HepG2 (cell line): ENCODE measurements around the gene TTC5. TPM values are rescaled to one million over a fixed set of nuclear protein-coding genes. Genes with fewer than 3 reads are reported as not detected.

Experiments
- ATM ChIP-seq: fragments of 450-650 bp; IDR thresholded peaks from 2 replicates; pipeline ENCODE4 v1.7.1; 2017; ENCODE audit warnings: mild to moderate bottlenecking, borderline replicate concordance
- CHD2 ChIP-seq: IDR thresholded peaks from 2 replicates; pipeline ENCODE4 v1.6.1; 2011; ENCODE audit warnings: low read depth, low read length, improper control_type of control experiment
- HOXA7 ChIP-seq: sonication (generic); formaldehyde crosslinking; IDR thresholded peaks from 2 replicates; pipeline ENCODE4 v1.8.1; 2022; ENCODE audit warnings: mild to moderate bottlenecking, missing genetic modification reagents, moderate library complexity
- KDM5B ChIP-seq: sonication (generic); formaldehyde crosslinking; IDR thresholded peaks from 2 replicates; pipeline ENCODE4 v1.4.0; 2020; ENCODE audit warnings: missing genetic modification reagents, mild to moderate bottlenecking, borderline replicate concordance
- MED8 ChIP-seq: sonication (generic); formaldehyde crosslinking; IDR thresholded peaks from 2 replicates; pipeline ENCODE4 v1.8.1; 2023; ENCODE audit warnings: mild to moderate bottlenecking, missing genetic modification reagents; ENCODE audit not compliant: insufficient replicate concordance
- MXI1 ChIP-seq: IDR thresholded peaks from 3 replicates; pipeline ENCODE4 v1.6.1; 2012; ENCODE audit warnings: low read depth, low read length, inconsistent platforms, borderline replicate concordance
- PCBP2 ChIP-seq: fragments of 200-400 bp; formaldehyde crosslinking; optimal IDR thresholded peaks from 2 replicates; pipeline ENCODE3; 2018; ENCODE audit warnings: low read length, low read depth; ENCODE audit not compliant: poor library complexity, severe bottlenecking
- RARA ChIP-seq: IDR thresholded peaks from 2 replicates; pipeline ENCODE4 v1.6.1; 2016; ENCODE audit warnings: missing genetic modification reagents, missing compliant biosample characterization
- RFX3 ChIP-seq: IDR thresholded peaks from 2 replicates; pipeline ENCODE4 v1.6.1; 2016; ENCODE audit warnings: missing biosample characterization, missing genetic modification reagents
- RORA ChIP-seq: sonication (generic); formaldehyde crosslinking; IDR thresholded peaks from 2 replicates; pipeline ENCODE4 v1.5.0; 2020; ENCODE audit warnings: mild to moderate bottlenecking, missing genetic modification reagents, moderate library complexity
- SNAI1 ChIP-seq: sonication (generic); formaldehyde crosslinking; IDR thresholded peaks from 2 replicates; pipeline ENCODE4 v1.5.0; 2020; ENCODE audit warnings: mild to moderate bottlenecking, missing genetic modification reagents, borderline replicate concordance
- STAG1 ChIP-seq: sonication (generic); formaldehyde crosslinking; IDR thresholded peaks from 2 replicates; pipeline ENCODE4 v1.4.0; 2020; ENCODE audit warnings: missing genetic modification reagents
- TBX2 ChIP-seq: sonication (generic); formaldehyde crosslinking; IDR thresholded peaks from 2 replicates; pipeline ENCODE4 v1.5.0; 2020; ENCODE audit warnings: missing genetic modification reagents, mild to moderate bottlenecking, borderline replicate concordance
- TP53 ChIP-seq: sonication (generic); formaldehyde crosslinking; conservative IDR thresholded peaks from 2 replicates; pipeline ENCODE4 v1.4.0; 2020; ENCODE audit warnings: missing genetic modification reagents
- XBP1 ChIP-seq: sonication (generic); formaldehyde crosslinking; IDR thresholded peaks from 2 replicates; pipeline ENCODE4 v1.5.0; 2020; ENCODE audit warnings: missing genetic modification reagents
- ZNF335 ChIP-seq: sonication (generic); formaldehyde crosslinking; IDR thresholded peaks from 2 replicates; pipeline ENCODE4 v1.4.0; 2020; ENCODE audit warnings: missing genetic modification reagents
- ZNF33B ChIP-seq: sonication (generic); formaldehyde crosslinking; IDR thresholded peaks from 2 replicates; pipeline ENCODE4 v1.5.1; 2020; ENCODE audit warnings: mild to moderate bottlenecking, missing genetic modification reagents
- ZNF777 ChIP-seq: sonication (generic); formaldehyde crosslinking; IDR thresholded peaks from 2 replicates; pipeline ENCODE4 v1.4.0; 2020; ENCODE audit warnings: missing genetic modification reagents
- ZSCAN9 ChIP-seq: IDR thresholded peaks from 2 replicates; pipeline ENCODE4 v1.6.1; 2016; ENCODE audit warnings: borderline replicate concordance
- polyA plus RNA-seq, 8 experiments: library from polyadenylated mRNA; depleted of rRNA in 3 of 8; stranded (reverse) in 7 of 8; unstranded in 1 of 8; fragments of >200 nt; fragmentation: Illumina TruSeq in 4 of 8; extraction: Trizol in 4 of 8; gene quantifications; 2 replicates each; pipeline versions ENCODE4 v1.2.1 to v1.2.3, GENCODE V29; 2011 to 2016; ENCODE audit warnings: low read depth in 4 of 8, missing spikeins in 1 of 8, mixed read lengths in 1 of 8; ENCODE audit not compliant: insufficient read depth in 1 of 8
- total RNA-seq, 5 experiments: library from RNA; depleted of rRNA; stranded (reverse); fragments of >200 nt; fragmentation: Illumina TruSeq; extraction: Trizol; gene quantifications; 2 replicates each; pipeline ENCODE4 v1.2.3, GENCODE V29; 2016; ENCODE audit warnings: low read depth in 1 of 5
- TF ChIP-seq, protein P1 (sequence below): sonication (generic); formaldehyde crosslinking; IDR thresholded peaks from 2 replicates; pipeline ENCODE4 v1.5.1; 2020; ENCODE audit warnings: mild to moderate bottlenecking, moderate library complexity, missing genetic modification reagents
- TF ChIP-seq, protein P2 (sequence below): sonication (generic); formaldehyde crosslinking; IDR thresholded peaks from 2 replicates; pipeline ENCODE4 v1.5.0; 2020; ENCODE audit warnings: missing genetic modification reagents, mild to moderate bottlenecking, borderline replicate concordance
- TF ChIP-seq, protein P3 (sequence below): sonication (generic); formaldehyde crosslinking; IDR thresholded peaks from 2 replicates; pipeline ENCODE4 v1.9.0; 2022; ENCODE audit warnings: missing genetic modification reagents, mild to moderate bottlenecking, borderline replicate concordance

The TTC5 gene
- total and polyA plus RNA-seq, 2 of the 13 experiments (the other 11 are each of a cell fraction or from before 2014, with no cell fraction given): 8.7 to 28.5 TPM

DNA sequence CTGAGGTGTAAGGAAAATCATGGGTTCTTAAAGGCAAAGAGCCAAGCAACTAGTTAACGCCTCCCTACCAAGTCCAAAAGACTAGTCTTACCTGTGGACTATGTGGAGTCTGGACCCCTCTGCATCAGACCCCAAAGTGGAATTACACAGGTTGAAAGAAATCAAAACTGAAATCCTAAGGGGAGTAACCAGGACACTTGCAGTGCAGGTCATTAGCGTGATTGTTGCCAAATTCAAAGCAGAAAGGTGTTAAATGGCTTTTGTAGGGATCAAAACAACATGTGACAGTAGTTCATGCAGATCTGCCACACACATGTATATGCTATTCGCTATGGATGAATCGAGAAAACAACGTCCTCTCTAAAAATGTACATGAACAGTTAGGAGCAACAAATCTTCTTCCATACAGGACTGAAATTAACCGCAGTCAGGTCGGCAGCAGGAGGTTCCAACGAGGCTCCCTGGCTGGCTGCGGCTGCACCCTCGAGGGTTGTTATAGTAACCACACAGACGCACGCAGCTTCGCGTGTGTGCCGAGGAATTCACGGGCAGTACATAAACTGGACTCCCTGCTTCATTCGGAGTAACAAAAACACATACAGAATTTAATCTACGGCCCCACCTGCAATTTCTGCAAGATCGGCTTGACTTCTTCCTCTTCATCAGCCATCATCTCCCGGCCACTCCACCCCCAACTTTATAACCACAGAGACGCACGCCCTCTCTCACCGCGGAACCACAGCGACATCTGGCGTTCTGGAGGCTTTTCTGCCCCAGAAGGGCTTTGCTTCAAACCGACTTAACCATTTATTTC, at the start of gene TTC5 (continued):
- TF ChIP-seq PCBP2 (no peak), KDM5B (CRISPR knock-in tag) (peak; percentile 58; the same call in 1 of the 2 replicates), TBX2 (no peak; the same call in 1 of the 2 replicates), RORA (CRISPR knock-in tag) (no peak), STAG1 (CRISPR knock-in tag) (peak; percentile 57), ATM (no peak), ZSCAN9 (CRISPR knock-in tag) (peak; percentile 55; the same call in 1 of the 2 replicates), MXI1 (peak; percentile 58; the same call in 1 of the 3 replicates), XBP1 (CRISPR knock-in tag) (no peak), SNAI1 (CRISPR knock-in tag) (no peak), CHD2 (no peak), TP53 (CRISPR knock-in tag) (no peak), ZNF777 (CRISPR knock-in tag) (no peak; the same call in 1 of the 2 replicates), RARA (no peak), ZNF335 (CRISPR knock-in tag) (peak; percentile 76), MED8 (CRISPR knock-in tag) (no peak), RFX3 (peak; percentile 86), ZNF33B (no peak), HOXA7 (no peak)
- TF ChIP-seq, protein P1, sequence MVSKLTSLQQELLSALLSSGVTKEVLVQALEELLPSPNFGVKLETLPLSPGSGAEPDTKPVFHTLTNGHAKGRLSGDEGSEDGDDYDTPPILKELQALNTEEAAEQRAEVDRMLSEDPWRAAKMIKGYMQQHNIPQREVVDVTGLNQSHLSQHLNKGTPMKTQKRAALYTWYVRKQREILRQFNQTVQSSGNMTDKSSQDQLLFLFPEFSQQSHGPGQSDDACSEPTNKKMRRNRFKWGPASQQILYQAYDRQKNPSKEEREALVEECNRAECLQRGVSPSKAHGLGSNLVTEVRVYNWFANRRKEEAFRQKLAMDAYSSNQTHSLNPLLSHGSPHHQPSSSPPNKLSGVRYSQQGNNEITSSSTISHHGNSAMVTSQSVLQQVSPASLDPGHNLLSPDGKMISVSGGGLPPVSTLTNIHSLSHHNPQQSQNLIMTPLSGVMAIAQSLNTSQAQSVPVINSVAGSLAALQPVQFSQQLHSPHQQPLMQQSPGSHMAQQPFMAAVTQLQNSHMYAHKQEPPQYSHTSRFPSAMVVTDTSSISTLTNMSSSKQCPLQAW (CRISPR knock-in tag): no peak
- TF ChIP-seq, protein P2, sequence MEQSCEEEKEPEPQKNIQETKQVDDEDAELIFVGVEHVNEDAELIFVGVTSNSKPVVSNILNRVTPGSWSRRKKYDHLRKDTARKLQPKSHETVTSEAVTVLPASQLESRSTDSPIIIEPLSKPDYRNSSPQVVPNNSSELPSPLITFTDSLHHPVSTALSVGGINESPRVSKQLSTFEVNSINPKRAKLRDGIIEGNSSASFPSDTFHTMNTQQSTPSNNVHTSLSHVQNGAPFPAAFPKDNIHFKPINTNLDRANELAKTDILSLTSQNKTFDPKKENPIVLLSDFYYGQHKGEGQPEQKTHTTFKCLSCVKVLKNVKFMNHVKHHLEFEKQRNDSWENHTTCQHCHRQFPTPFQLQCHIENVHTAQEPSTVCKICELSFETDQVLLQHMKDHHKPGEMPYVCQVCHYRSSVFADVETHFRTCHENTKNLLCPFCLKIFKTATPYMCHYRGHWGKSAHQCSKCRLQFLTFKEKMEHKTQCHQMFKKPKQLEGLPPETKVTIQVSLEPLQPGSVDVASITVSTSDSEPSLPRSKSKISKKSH (CRISPR knock-in tag): no peak
- TF ChIP-seq, protein P3, sequence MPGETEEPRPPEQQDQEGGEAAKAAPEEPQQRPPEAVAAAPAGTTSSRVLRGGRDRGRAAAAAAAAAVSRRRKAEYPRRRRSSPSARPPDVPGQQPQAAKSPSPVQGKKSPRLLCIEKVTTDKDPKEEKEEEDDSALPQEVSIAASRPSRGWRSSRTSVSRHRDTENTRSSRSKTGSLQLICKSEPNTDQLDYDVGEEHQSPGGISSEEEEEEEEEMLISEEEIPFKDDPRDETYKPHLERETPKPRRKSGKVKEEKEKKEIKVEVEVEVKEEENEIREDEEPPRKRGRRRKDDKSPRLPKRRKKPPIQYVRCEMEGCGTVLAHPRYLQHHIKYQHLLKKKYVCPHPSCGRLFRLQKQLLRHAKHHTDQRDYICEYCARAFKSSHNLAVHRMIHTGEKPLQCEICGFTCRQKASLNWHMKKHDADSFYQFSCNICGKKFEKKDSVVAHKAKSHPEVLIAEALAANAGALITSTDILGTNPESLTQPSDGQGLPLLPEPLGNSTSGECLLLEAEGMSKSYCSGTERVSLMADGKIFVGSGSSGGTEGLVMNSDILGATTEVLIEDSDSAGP (CRISPR knock-in tag): peak; percentile 71
